Inflammatory macrophage treated with lipopolysaccharide for 1 hour (primary cell): Measurements from ENCODE around the gene CFAP99.
A peak's percentile ranks its signal among the peaks of the same experiment; 100 is the strongest.

ENCODE experiments used
- DNase-seq, 2 donors: peaks; one replicate each; pipeline ENCODE4 v3.0.0-alpha.2; 2020 to 2022

CFAP99 gene

DNA sequence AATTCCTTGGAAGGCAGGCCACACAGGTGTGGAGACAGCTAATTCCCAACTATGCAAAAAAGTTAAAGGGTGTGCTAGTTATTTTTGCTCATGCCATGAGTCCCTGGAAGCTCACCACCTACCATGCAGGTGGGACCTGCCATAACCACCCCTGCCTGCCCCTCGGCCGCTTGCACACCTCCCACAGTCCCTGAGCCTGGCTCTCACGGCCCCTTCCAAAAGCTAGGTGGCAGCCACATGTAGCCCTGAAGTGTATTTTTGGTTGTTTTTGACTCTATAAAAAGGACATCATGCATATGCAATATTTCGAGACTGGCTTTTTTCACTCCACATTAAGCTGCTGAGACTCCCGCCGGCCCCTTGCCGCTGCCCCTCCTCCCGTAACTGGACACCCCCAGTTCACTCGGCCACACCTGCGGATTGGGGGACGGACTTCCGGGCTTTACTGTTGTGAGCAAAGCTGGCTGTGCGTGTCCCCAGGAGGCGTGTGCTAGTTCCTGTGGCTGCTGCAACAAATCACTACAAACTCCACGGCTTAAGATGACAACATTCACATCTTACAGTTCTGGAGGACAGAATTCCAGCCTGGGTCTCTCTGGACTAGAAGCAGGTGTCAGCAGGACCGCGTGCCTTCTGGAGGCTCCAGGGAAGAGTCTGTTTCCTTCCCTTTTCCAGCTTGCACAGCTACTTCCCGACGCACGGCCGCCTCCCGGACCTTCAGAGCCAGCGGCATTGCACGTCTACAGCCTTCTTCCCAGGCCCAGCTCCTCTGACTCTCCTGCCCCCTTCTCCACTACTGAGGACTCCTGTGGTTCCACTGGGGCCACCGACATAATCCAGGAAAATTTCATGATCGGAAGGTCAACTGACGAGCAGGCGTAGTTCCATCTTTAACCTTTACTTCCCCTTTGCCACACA is 25.1 kb upstream of the CFAP99 start:
- DNase-seq: no peak

DNA sequence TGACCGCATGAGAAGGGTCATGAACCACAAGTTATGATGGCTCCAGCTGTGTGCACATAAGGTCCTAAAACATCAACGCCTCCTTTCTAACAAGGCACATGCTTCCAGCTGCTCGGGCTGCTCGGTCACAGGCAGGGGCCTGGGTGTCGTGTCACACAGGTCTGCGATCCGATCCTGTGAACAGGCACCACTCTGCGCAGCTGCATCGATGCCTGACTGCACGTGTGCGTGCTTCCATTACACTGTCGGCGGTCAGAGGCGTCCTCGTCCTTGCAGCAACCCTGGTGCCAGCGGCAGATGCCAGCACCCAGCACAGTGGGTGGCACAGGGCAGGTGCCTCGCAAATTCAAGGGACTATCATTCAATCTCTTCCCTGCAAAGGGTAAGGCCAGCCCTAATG is 24.2 kb upstream of the CFAP99 start:
- DNase-seq: no peak

DNA sequence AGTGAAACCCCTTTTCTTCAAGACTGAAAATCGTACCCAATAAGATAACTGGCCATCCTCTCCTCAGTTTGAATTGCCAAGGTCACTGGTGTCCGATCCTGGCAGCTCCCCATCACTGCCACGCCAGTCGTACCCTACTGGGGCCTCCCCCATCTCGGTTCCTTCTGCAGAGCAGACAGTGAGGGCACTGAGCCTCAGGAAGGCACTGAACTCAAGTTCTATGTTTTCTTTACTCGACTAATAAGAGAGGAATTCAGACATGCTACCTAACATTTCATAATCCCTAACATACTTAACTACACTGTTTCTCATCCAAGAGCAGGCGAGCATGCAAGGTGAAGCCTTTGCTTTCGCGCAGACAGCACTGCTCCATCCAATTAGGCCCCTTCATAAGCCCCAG is 23.7 kb upstream of the CFAP99 start:
- DNase-seq: no peak

DNA sequence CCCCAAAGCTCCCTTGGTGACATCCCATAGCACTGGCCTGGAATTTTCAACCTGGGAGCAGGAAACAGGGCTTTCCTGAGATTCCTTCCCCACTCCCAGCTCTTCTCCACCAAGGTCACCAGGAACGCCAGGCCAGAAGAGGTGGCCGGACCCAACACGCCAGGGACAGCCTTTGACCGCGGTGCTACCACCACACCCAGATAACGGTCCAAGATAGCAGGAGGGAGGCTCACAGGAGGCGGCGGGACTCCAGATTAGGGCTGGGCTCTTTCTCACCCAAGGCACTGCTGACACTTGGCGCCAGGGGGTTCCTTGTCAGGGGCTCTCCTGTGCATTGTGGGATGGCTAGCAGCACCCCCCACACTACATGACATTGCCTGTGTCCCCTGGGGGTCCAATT is 23.2 kb upstream of the CFAP99 start:
- no peak for DNase-seq

DNA sequence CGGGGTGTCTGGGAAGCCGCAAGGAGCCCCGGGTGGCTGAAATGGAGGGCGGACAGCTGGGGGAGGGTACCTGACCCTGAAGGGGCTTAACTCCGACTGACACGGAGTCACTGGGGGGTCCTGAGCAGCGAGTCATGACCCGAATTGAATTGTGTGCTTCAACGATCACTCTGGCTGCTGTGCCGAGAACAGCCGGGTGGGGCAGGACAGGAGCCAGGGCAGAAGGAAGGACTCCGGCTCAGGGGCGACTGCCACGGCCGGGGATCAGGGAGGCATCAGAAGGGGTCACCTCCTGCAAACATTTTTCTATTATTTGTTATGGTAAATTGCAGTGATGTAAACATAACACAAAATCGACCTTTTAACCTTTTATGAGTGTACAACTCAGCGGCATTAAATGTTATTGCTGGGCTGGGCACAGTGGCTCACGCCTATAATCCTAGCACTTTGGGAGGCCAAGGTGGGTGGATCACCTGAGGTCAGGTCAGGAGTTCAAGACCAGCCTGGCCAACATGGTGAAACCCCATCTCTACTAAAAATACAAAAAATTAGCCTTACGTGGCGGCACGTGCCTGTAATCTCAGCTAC is 21.9 kb upstream of the CFAP99 start:
- no peak for DNase-seq

DNA sequence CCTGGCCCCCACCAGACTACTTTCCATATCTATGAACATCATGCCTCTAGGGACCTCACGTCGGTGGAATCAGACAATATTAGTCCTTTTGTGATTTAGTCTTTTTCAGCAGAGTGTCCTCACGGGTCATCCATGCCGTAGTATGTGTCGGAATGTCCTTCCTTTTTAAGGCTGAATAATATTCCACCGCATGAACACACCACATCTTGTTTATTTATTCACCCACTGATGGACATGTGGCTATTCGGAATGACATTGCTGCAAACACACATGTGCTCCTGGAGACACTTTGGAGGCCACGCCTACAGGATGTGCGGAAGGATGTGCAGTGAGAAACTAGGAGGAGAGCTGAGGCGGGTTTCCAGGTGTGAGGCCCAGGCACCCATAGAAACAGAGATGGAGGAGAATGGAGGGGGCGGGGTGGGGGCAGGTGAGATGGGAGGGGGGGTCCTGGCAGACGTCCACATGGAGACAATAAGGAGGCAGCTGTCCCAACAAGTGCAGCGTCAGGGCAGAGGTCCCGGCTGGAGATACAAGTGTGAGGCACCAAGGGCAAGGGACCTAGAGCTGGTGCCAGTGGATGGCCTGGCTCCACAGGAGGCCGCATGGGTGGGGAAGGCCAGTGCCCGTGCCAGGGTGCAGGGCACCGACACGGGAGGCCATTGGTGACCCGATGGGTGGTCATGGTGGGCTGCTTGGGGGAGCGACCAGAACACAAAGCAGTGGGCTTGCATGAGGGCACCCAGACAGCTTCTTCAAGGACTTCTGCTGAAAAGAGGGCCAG is 21.0 kb upstream of the CFAP99 start:
- DNase-seq: no peak

DNA sequence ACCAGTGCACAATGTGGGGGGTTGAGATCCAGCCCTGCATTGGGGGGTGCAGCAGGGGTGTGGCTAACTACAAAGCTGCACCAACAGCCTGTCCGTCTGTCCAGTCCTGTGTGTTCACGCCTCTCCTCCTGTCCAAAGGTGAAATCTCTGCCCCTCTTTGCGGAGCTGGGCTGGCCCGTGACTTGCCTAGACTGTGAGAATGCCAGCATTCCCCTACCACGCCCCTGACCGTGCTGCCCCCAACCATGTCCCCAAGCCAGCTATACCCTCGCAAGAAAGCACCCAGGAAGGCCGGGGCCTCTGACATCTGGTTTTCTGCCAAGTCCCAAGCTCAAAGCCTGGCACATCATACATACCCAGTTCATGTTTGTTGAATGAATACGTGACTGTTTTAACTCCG is 19.5 kb upstream of the CFAP99 start:
- DNase-seq: no peak

DNA sequence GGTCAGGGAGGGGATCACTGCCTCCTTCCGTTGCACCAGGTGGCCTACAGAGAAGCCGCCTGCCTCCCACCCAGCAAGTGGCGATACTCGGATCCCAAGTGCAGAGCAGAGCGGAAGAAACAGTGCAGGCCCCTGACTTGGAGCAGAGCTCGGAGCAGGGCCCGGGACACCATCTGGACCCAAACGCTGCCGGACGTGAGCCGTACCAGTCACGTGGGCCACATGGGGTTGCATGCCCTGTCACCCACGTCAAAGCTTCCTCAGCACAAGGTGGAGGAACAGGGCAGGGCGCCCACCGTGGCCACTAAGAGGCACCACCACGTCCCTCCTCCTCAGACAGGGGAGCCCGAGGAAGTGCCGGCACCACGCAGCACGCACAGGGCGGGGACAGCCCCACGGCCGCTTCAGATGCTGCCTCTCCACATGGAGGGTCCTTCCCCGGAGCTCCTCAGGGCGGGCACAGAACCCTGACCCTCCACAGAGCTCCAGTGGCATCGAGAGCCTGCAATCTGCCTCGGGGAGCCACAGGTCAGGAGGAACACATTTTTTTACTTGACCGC is 19.0 kb upstream of the CFAP99 start:
- DNase-seq: no peak

DNA sequence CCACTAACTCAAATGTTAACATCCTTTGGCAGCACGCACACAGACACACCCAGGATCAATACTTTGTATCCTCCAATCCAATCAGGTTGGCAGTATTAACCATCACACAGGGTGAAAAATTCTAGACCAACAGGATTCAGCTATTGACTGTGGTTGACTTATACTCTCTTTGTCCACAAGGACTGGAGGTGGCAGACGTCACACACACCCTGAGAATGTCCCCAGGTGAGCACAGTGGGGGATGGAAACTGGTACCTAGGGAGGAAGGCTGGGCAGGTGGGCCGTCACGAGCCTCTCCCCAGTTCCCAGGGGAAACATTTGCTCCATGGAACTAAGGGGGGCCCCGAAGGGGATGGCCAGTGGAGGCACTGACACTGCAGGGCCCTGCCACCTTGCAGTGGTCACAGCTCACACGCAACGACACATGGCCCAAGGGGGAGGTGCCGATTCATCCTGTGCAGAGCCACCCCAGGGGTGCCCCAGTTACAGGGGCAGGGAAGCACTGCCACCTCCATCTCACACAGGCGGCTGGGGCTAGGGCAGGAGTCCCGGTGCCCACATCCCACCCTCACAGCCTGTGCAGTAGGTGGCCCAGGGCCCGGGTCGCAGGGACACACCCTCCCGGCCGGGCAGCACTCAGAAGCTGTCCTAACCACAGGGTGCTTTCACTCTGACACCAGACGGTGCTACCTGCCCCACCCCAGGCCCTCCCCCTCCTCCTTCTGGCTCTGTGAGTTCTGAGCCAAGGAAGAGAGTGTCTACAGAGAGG is 17.7 kb upstream of the CFAP99 start:
- DNase-seq: no peak

DNA sequence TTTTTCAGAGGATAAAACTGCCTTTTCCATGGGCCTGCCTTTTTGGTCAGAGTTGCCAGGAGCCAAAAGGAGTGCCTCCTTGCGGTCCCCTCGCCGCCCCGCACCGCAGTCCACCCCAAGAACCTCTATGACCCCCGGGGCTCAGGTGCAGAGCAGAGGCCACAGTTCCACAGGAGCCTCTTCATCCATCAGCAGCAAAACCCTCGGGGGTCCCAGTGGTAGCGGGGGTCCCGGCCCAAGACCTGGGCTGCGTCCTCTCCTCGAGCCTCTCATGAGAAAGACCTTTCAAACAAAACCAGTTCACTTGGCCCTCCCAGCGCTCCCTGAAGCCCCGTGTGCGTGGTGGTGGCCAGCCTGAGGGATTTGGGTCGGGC is 17.2 kb upstream of the CFAP99 start:
- DNase-seq: no peak

DNA sequence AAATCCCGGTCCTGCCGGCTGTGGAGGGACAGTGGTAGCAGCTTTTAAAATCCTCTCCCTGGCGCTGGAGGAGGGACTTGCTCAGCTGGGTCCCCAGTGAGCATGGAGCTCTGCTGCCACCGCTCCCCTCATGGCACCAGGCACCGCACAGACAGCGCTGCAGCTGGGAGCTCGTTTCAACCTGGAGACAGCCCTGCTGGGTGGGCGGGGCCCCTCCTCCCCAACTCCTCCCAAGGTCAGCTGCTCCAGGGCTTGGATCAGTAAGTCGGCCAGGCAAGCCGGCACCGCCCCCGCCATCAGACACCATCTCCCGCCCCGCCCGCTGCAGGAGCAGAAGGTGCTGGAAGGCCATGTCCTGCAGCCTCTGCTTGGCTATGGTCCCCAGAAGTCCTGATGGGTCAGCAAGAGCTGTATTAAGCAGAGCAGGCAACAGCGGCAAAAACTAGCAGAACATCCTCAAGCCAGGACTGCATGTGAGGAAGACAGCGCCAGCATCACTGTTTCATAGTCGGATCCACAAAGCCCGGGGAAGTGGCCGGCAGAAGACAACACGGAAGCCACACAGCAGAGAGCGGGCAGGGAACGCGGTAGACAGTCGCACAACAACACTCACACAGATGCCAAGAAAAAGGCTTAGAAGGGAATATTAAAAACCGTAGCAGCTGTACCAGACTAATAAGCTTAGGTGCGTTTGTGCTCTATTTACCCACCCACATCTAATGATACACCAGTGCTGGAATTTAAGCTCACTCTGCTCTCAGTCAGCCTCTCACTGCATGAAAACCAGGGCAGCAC is 16.5 kb upstream of the CFAP99 start:
- DNase-seq: peak in 1 of 2 donors; percentile 58

DNA sequence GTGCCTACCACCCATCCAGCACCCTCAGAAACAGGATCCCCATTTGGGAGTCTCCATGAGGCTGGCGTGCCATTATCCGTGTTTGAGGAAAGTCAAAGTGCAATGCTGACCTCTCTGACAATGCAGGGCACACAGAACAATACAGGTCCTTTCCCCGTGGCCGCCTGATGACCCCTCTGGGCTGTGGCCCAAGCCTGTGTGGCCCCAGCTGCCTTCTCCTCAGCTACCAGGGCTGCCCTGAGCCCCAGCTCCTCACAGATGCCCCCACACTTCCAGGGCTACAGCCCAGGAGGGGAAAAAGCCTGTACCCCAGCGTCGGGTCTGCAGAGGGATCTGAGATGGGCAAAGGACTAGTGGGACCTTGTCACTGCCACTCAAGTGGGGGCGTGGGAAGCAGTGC is 15.8 kb upstream of the CFAP99 start:
- DNase-seq: no peak

DNA sequence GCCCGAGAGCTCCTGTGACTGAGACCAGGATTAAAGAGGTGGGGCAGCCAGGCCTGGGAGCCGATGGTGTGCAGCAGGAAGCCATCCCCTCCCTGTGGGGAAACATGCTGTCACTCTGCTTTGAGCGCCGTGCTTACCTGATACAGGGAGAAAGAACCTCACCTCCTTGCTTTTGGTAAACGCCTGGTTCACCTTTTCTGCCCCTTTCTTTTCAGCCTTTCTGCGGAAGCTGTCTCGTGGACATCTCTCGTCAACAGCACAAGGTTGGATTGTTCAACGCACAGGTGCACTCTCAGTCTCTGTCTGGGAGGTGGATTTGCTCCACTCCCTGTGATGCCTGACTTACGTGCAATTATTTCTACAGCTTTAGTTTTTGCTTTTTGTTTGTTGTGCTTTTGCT is 12.3 kb upstream of the CFAP99 start:
- DNase-seq: no peak

DNA sequence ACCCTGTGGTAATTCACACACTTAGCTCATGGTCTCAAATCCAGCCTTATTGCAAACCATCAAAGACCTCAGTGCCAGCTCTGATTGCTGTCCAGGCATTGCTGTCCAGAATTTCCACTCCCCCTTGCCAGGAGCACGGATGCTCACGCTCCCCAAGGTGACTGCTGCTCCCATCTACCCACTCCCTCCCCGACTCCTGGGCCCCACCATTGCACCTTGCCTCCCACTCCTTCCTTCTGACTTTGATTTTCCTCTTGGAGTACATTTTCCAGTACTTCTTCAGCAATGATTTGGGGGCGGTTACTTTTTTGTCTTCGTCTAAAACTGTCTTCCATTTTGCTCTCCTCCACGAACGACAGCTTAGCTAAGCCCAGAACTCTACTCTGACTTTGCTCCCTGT is 11.8 kb upstream of the CFAP99 start:
- DNase-seq: no peak

DNA sequence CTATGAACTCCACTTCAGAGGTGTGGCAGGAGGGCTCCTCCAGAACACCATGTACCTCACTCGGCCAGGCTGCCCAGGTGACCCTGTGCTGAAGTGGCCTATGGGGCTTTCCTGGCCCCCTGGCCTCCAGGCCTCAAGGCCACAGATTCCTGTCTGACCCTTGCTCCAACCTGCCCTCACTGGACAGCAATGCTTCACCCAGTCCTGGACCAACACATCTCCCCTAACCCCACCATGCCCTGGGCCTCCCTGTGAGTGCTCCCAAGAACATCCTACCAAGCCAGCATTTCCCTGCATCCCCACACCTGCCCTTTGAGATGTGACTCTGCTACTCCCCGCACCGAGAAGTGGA is 10.8 kb upstream of the CFAP99 start:
- no peak for DNase-seq

DNA sequence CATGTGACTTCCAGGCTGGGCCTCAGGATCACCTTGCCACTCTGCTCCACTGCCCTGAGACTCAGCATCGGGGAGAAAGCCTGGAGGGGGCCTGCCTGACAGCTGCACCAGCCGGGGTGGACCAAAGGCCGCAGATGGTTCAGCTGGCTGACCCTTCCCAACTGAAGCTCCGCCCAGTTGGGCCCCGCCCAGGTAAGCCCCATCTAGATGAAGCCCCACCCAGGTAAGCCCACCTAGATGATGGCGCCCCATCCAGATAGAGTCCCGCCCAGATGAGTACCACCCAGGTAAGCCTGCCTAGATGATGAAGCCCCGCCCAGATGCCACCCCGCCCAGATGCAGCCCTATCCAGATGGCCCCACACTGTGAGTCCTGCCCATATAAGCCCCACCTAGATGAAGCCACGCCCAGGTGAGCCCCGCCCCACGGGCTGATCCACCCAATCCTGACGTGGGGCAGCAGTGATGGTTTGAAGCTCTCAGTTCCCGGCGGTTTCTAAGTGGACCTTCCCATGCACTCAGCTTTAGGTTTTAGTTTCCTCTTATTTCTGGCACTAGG is 10.3 kb upstream of the CFAP99 start:
- no peak for DNase-seq

DNA sequence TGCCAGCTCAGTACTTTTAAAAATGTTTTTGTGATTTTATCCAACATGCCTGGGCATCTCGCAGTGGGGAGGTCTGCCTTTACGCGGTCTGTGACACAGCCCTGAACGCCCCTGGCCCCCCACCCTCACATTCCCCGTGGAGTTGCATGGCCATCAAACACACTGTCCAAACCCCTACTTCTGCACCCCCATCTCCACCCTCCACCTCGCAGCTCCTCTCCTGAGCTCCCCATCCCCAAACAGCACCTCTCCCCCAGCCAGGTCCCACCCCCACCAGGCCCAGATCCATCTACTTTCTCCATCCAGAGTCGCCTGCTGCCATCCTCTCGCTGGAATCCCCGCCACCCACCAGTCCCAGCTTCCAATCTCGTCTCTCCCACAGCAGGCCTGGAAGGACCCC is 9.8 kb upstream of the CFAP99 start:
- DNase-seq: no peak

DNA sequence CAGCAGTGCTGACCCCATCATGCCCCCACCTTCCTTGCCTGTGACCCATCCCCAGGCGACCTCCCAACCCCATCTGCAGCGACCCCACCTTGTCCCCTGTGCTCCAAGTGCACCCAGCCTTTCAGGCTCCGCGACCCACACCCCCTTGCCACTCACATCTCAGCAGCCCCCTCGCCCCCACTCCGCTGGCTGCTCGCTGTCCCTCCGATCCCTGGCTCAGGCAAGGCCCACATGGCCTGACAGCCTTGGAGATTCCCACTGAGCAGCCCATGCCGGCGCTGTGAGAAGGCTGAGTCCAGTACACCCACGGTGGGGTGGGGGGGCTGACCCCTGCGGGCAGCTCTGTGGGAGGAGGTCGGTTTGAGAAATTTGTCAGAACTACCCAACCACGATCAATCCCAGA is 9.4 kb upstream of the CFAP99 start:
- peak in 1 of 2 donors; percentile 55 for DNase-seq

DNA sequence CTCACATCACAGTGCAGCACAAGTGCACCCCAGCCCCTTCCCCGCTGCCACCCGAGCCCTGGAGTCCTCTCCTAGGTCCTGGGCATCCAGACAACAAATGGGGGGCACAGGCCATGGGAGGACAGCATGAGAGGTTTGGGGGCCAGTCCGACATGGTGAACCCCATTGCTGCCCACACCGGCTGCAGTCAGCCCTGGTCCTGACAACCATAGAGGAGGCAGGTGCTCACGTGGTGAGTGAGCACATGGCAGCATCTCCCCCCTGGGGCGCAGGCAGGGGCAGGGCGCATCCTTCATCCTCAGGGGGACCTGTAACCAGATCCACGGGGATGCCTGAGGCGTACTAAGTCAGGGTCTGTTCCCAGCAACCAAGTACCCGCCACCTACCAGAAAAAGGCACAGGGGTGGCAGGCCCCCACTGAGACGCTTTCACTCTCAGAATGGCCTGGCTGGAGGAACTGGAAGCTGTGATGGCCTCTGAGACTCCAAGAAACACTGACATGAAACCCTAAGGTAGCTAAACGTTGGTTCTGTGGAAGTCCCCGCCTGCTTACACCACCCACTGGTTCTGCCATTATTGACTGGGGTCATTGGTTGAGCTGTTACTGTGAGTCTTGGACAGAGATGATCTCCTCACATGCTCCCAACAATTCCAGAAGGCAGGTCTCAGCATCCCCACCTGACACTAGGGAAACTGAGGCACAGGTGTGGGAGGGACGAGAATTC is 6.8 kb upstream of the CFAP99 start:
- peak in 1 of 2 donors; percentile 48 for DNase-seq

DNA sequence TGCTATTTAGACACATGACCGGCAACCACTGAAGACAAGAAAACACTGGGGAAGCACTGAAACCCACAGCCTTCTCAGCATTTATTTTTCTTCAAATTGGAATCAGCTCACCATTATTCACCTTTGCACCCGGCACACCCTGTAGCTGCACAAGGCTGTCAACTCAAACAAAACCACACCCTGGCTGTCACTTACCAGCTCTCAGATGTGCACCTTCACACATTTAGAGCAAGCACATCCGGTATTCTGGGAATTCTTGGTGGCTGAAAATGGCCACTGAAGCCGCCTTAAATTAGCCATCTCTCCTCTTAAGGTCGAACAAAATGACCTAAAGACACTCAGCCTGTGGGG is 6.2 kb upstream of the CFAP99 start:
- no peak for DNase-seq
